ENCODE measurements around the gene RAB4A. TPM values are rescaled to one million over a fixed set of nuclear protein-coding genes. Genes with fewer than 3 reads are reported as not detected.
"Not testable (repeated sequence)": the region's sequence is repeated elsewhere in the genome, so short reads cannot be mapped to it uniquely, and the experiment has no call there.

Gene RAB4A
- total RNA-seq, 1 donor from 2014 or later = 28.1 TPM

DNA sequence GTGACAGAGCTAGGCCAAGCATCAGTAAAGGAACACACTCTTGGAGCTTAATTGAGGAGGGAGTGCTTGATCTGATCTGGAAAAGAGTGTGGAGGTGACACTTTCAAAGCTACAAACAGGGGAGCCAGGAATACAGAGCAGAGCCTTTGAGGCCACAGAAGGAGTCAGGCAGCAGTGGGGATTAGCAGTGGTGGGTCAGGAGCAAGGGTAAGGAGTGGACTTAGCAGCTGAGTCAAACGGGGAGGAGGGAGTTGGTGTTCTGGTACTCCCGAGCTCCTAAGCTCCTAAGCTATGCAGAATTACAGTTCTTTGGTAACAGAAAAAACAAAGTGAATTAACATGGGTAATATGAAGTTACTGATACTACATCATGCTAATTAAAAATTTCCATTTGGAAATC is 14.5 kb downstream of the RAB4A start:
- H3K4me3 ChIP-seq (ENCODE audit: low read depth, low read length) = no peak overlapping the region
- TF ChIP-seq, protein P1, sequence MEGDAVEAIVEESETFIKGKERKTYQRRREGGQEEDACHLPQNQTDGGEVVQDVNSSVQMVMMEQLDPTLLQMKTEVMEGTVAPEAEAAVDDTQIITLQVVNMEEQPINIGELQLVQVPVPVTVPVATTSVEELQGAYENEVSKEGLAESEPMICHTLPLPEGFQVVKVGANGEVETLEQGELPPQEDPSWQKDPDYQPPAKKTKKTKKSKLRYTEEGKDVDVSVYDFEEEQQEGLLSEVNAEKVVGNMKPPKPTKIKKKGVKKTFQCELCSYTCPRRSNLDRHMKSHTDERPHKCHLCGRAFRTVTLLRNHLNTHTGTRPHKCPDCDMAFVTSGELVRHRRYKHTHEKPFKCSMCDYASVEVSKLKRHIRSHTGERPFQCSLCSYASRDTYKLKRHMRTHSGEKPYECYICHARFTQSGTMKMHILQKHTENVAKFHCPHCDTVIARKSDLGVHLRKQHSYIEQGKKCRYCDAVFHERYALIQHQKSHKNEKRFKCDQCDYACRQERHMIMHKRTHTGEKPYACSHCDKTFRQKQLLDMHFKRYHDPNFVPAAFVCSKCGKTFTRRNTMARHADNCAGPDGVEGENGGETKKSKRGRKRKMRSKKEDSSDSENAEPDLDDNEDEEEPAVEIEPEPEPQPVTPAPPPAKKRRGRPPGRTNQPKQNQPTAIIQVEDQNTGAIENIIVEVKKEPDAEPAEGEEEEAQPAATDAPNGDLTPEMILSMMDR (conservative IDR thresholded peaks at IDR 0.05; ENCODE audit: low read depth, low read length) = no peak
- DNase-seq (ENCODE audit: low read depth) = no peak

DNA sequence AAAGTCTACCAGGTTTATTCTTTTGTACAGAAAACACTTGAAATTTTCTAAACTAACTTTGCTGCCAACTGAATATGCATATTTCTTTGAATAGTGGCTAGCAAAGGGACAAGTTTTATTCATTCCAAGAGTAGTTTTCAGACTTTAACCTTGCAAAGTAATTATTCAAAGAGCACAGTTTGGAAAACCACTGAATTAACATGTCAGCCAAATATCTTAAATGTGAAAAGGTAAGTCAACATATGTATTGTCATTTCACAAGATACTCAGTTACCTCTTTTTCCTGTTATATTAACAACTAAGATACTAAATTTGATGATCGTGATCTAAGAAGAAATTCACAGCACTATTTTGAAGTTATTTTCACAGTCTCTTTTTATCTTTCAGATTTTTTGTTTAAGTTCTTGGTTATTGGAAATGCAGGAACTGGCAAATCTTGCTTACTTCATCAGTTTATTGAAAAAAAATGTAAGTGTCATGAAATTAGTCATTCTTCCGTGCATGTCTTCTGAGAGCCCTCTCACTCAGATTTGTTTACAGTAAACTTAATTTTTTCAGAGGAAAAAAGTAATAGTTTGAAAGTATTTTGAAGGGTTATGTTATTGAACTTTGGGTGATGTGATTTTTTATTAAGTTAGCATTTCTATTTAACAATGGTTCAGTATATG is 15.3 kb downstream of the RAB4A start:
- TF ChIP-seq, protein P1 (conservative IDR thresholded peaks at IDR 0.05; ENCODE audit: low read depth, low read length) = no peak
- DNase-seq (ENCODE audit: low read depth) = no peak

DNA sequence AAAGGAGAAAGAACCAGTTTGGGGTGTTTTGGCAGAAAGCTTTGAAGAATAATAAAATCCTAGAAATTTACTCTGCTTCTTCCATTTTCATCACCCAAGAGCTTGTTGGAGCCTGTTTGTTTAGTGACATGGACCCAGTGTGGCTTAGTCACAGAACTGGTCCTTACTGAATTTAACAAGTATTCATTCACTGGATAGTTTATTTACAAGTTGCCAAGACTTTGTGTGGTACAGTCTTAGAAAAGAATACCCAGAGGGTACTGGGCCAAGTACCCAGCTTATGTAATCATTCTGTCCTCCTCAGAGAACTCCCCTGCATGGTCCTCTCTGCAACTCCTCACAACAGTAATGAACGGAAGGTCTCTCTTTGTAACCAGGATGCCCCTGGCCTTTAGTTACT is 16.4 kb downstream of the RAB4A start:
- H3K4me3 ChIP-seq (ENCODE audit: low read depth, low read length) = no peak overlapping the region
- DNase-seq (ENCODE audit: low read depth) = no peak
- TF ChIP-seq, protein P1 (conservative IDR thresholded peaks at IDR 0.05; ENCODE audit: low read depth, low read length) = no peak

More for the DNA sequence above, 15.3 kb downstream of the RAB4A start:
- H3K4me3 ChIP-seq (ENCODE audit: low read depth, low read length) = no peak overlapping the region

DNA sequence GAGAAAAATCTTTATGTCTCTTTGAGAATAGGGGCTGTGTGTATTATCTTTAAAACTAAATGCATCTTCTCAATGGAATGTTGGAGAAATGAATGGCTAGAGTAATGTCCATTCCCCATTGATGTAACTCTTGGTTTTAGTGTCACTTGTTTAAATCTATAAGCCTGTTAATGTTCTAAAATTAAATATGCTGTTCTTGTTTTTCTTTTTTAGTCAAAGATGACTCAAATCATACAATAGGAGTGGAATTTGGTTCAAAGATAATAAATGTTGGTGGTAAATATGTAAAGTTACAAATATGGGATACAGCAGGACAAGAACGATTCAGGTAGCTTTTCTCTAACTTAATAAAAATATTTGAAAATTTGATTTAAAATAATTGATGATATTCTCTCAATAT is 17.6 kb downstream of the RAB4A start:
- H3K4me3 ChIP-seq (ENCODE audit: low read depth, low read length) = no peak overlapping the region
- DNase-seq (ENCODE audit: low read depth) = no peak
- TF ChIP-seq, protein P1 (conservative IDR thresholded peaks at IDR 0.05; ENCODE audit: low read depth, low read length) = no peak

DNA sequence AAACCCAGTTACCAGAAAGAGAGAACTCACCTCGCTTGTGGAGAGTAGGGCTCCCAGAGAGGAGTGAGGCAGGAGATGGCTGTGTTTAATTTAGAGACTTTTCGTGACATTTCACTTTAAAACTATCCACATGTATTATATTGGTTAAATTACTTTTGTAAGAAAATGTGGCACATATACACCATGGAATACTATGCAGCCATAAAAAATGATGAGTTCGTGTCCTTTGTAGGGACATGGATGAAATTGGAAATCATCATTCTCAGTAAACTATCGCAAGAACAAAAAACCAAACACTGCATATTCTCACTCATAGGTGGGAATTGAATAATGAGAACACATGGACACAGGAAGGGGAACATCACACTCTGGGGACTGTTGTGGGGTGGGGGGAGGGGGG is 20.8 kb downstream of the RAB4A start:
- not testable (repeated sequence) for DNase-seq (ENCODE audit: low read depth); H3K4me3 ChIP-seq (ENCODE audit: low read depth, low read length)

DNA sequence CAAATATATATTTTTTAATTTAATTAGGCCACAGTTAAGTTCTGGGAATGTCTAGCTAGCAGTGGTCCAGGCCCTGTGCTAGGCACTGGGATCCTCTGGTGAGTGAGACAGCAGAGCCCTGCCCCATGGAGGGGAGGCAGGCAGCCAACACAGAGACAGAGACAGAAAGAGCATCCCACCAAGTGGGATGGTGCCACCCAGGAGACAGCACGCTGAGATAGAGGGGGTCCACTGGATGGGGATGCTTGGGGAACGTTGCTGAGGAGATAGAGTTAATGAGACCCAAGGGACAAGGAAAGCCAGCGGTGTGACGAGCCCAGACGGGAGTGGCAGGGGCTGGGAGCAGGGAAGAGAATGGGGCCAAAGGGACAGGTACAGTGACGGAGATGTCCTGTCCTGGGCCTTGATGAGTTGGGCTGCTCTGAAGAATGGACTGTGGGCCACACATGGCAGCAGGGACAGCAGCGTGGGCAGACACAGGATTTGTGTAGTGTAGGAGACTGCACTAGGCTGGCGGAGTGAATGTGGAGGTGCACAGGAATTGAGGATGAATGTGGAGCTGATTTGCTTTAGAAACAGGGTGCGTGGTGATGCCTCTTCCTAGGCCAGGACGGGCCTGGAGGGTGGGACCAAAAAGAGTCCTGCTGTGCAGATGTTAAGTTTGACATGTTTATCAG is 22.8 kb downstream of the RAB4A start:
- TF ChIP-seq, protein P1 (conservative IDR thresholded peaks at IDR 0.05; ENCODE audit: low read depth, low read length) = no peak
- no peak overlapping the region for H3K4me3 ChIP-seq (ENCODE audit: low read depth, low read length)
- no peak for DNase-seq (ENCODE audit: low read depth)

DNA sequence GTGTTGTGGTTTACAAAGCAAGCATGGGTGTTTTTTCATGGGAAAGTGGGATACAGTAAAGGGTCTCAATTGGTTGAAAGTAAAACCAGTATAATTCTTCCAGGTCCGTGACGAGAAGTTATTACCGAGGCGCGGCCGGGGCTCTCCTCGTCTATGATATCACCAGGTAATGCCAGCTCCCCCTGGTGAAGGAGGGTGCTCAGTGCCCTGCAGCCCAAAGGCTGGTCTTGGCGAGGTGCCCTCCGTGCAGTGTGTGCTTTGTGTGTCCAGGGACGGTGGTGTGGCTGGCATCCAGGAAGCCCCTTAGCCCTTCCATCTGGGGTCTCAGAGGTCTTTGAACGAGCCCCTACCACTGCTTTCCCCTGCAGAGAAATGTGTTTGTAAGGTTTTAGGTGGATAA is 24.8 kb downstream of the RAB4A start:
- TF ChIP-seq, protein P1 (conservative IDR thresholded peaks at IDR 0.05; ENCODE audit: low read depth, low read length) = no peak
- no peak overlapping the region for H3K4me3 ChIP-seq (ENCODE audit: low read depth, low read length)
- no peak for DNase-seq (ENCODE audit: low read depth)

All from epithelial cell of proximal tubule (primary cell).